ENCODE results near the gene KCNH8. TPM values are rescaled to one million over a fixed set of nuclear protein-coding genes. Genes with fewer than 3 reads are reported as not detected.

Gene KCNH8
- total RNA-seq, 1 experiment from 2014 or later: not detected

DNA sequence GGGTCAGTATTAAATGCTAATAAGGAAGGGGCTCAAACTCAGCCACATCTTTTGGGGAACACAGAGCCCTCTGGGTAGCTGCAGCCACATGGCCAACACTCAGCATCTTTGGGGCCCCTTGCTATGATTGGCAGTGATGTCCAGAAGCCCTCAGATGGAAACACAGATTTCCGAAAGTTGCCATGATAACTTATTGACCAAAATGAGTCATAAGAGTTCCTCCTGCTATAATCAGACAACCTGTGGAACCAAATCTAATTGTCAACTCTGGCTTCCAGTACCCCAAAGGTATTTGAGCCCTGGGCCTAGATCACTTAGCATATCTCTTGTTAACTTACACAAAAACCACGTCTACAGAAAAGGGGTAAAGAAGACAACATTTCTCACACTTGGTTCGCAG, 392.2 kb downstream of the KCNH8 start:
- H3K4me3 Mint-ChIP-seq (ENCODE audit: unreplicated experiment): no peak overlapping the region
- CTCF ChIA-PET: interaction anchor here (0.7 to 1.9 kb wide), 6 partner anchors 9 to 405 kb away, joined by 3 to 12 read pairs (median 4); no protein-coding TSS in a partner anchor
- H3K36me3 Mint-ChIP-seq (ENCODE audit: insufficient read depth, unreplicated experiment): no peaks in the 10 kb centered on the region
- TF ChIP-seq, protein P1, sequence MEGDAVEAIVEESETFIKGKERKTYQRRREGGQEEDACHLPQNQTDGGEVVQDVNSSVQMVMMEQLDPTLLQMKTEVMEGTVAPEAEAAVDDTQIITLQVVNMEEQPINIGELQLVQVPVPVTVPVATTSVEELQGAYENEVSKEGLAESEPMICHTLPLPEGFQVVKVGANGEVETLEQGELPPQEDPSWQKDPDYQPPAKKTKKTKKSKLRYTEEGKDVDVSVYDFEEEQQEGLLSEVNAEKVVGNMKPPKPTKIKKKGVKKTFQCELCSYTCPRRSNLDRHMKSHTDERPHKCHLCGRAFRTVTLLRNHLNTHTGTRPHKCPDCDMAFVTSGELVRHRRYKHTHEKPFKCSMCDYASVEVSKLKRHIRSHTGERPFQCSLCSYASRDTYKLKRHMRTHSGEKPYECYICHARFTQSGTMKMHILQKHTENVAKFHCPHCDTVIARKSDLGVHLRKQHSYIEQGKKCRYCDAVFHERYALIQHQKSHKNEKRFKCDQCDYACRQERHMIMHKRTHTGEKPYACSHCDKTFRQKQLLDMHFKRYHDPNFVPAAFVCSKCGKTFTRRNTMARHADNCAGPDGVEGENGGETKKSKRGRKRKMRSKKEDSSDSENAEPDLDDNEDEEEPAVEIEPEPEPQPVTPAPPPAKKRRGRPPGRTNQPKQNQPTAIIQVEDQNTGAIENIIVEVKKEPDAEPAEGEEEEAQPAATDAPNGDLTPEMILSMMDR (IDR thresholded peaks at IDR 0.05; ENCODE audit: unreplicated experiment): no peak
- POLR2A ChIA-PET: interaction anchor here (0.6 kb wide), 1 partner anchor 188 kb away, joined by 4 read pairs; no protein-coding TSS in a partner anchor
- intact Hi-C loops (cut with micrococcal nuclease): loop anchor here (5.0 kb wide), 1 partner anchor 493 kb away; no protein-coding TSS in a partner anchor
- peaks cover 48% of the 10 kb centered on the region for H3K27me3 Mint-ChIP-seq (ENCODE audit: insufficient read depth, unreplicated experiment)
- H3K4me1 Mint-ChIP-seq (ENCODE audit: insufficient read depth, unreplicated experiment): no peaks in the 10 kb centered on the region
- no TSS peak for BruUV-seq (replicated peaks)
- H3K9me3 Mint-ChIP-seq (ENCODE audit: unreplicated experiment): no peaks in the 10 kb centered on the region
- DNase-seq (ENCODE audit: unreplicated experiment): no peak
- no peak overlapping the region for H3K27ac Mint-ChIP-seq (ENCODE audit: low read depth, unreplicated experiment)

DNA sequence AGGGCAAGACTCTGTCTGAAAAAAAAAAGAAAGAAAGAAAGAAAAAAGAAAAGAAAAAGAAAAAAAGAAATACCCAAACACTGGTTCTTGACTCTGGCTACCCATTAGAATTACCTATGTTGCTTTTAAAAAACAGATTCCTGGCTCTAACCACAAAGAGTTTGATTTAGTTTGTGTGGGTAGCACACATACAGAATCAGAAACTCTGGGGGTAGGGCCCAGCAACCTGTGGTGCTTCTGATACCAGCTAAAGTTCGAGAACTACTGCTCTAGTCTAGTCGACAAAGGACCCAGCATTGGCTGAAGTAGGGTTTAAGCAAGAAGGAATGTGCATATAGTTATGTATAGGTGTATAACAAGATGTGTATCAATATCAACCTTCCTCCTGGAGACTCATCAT, 393.0 kb downstream of the KCNH8 start:
- ChIA-PET CTCF (interaction anchor here (0.7 to 3.4 kb wide), 7 partner anchors 8 to 325 kb away, joined by 3 to 21 read pairs (median 4); no protein-coding TSS in a partner anchor), POLR2A (no interaction called here)
- DNase-seq (ENCODE audit: unreplicated experiment): no peak
- TF ChIP-seq, protein P1 (IDR thresholded peaks at IDR 0.05; ENCODE audit: unreplicated experiment): no peak
- H3K9me3 Mint-ChIP-seq (ENCODE audit: unreplicated experiment): no peaks in the 10 kb centered on the region
- intact Hi-C loops (cut with micrococcal nuclease): loop anchor here (5.0 kb wide), 1 partner anchor 494 kb away; no protein-coding TSS in a partner anchor
- no TSS peak for BruUV-seq (replicated peaks)
- H3K4me1 Mint-ChIP-seq (ENCODE audit: insufficient read depth, unreplicated experiment): no peaks in the 10 kb centered on the region
- no peak overlapping the region for H3K4me3 Mint-ChIP-seq (ENCODE audit: unreplicated experiment)
- H3K27ac Mint-ChIP-seq (ENCODE audit: low read depth, unreplicated experiment): no peak overlapping the region
- H3K27me3 Mint-ChIP-seq (ENCODE audit: insufficient read depth, unreplicated experiment): peaks cover 43% of the 10 kb centered on the region
- no peaks in the 10 kb centered on the region for H3K36me3 Mint-ChIP-seq (ENCODE audit: insufficient read depth, unreplicated experiment)

DNA sequence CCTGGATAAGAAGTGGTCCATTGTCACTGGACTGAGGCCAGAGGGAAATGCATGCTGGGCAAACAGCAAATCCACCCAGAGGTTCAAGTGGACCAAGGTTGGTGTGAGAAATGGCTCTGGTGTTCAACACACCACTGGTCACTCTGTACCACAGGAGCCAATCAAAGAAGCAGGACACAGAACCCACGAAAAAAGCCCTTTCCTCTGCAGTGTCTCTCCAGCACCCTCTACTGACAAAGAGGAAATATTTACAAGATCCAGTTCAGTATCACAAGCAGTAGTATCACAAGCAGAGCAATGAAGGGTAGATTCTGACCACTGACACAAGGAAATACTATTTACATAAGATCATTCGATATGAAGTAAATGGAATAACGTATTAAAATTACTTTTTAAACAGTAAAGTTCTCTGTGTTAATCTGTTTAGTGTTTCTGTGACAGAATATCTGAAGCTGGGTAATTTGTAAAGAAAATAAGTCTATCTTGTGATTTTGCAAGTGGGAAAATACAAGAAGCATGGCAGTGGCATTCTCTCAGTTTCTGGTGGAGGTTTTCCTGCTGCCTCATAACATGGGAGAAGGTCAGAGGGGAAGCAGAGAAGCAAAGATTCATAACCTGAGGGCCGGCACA, 395.0 kb downstream of the KCNH8 start:
- no peaks in the 10 kb centered on the region for H3K4me1 Mint-ChIP-seq (ENCODE audit: insufficient read depth, unreplicated experiment)
- H3K9me3 Mint-ChIP-seq (ENCODE audit: unreplicated experiment): no peaks in the 10 kb centered on the region
- H3K36me3 Mint-ChIP-seq (ENCODE audit: insufficient read depth, unreplicated experiment): no peaks in the 10 kb centered on the region
- POLR2A ChIA-PET: no interaction called here
- H3K27me3 Mint-ChIP-seq (ENCODE audit: insufficient read depth, unreplicated experiment): peaks cover 35% of the 10 kb centered on the region
- no TSS peak for BruUV-seq (replicated peaks)
- TF ChIP-seq, protein P1 (IDR thresholded peaks at IDR 0.05; ENCODE audit: unreplicated experiment): peak; percentile 64
- no peak overlapping the region for H3K4me3 Mint-ChIP-seq (ENCODE audit: unreplicated experiment)
- H3K27ac Mint-ChIP-seq (ENCODE audit: low read depth, unreplicated experiment): no peak overlapping the region
- DNase-seq (ENCODE audit: unreplicated experiment): peak; percentile 55
- CTCF ChIA-PET: interaction anchor here (0.6 to 3.4 kb wide), 6 partner anchors 10 to 1550 kb away, joined by 3 to 21 read pairs (median 4); no protein-coding TSS in a partner anchor
- intact Hi-C loops (cut with micrococcal nuclease): loop anchor here (1.0 to 5.0 kb wide), 4 partner anchors 194 to 496 kb away; no protein-coding TSS in a partner anchor

DNA sequence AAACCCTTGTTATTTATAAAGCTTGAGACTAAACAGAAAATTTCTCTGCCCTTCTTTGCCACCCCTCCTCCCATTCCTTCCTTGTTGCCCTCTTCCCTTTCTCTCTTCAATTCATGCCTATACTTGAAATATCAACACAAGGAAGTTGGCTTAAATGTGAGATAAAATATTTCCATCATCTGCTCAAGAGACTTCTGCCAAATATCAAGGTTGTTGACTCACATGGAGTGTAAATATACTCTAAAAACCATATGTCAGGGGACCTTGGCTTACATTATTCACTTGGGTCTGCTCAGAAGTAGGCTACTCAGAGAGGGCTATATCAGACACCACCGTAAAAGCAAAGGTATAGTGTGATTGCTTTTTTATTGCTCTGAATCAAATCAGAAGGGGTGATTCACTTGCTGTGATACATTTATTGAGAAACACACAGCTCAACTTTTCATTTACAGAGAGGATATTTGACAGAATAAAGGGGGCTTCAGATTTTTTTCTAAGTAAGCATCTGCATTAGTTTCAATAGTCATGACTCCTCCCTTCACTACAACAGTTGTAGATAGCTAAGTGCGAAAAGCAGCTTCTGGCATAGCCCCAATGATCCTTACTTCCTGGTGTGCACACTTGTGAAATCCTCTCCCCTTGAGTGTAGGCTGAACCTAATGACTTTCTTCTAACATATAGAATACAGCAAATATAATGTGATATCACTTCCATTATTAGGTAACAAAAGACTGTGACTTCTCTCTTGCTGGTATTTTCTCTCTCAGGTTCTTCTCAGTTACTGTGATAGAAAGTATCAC, 399.6 kb downstream of the KCNH8 start:
- Mint-ChIP-seq H3K27me3 (ENCODE audit: insufficient read depth, unreplicated experiment) (no peaks in the 10 kb centered on the region), H3K9me3 (ENCODE audit: unreplicated experiment) (peaks cover 7% of the 10 kb centered on the region), H3K36me3 (ENCODE audit: insufficient read depth, unreplicated experiment) (no peaks in the 10 kb centered on the region), H3K27ac (ENCODE audit: low read depth, unreplicated experiment) (no peak overlapping the region), H3K4me3 (ENCODE audit: unreplicated experiment) (no peak overlapping the region), H3K4me1 (ENCODE audit: insufficient read depth, unreplicated experiment) (no peaks in the 10 kb centered on the region)
- POLR2A ChIA-PET: interaction anchor here (0.6 kb wide), 1 partner anchor 24 kb away, joined by 3 read pairs; no protein-coding TSS in a partner anchor
- TF ChIP-seq, protein P1 (IDR thresholded peaks at IDR 0.05; ENCODE audit: unreplicated experiment): no peak
- intact Hi-C loops (cut with micrococcal nuclease): no loop called here
- BruUV-seq (replicated peaks): no TSS peak
- CTCF ChIA-PET: interaction anchor here (0.7 to 1.6 kb wide), 4 partner anchors 199 to 521 kb away, joined by 3 to 8 read pairs (median 4); no protein-coding TSS in a partner anchor
- peak; percentile 12 for DNase-seq (ENCODE audit: unreplicated experiment)

Data from MCF 10A (cell line).